NOMO-1 treated with dmso at 0.1 percent for 144 hours (cell line): ENCODE measurements around the gene KAT2B.

ENCODE experiments used
- DNase-seq: peaks from one replicate; lab custom pipeline; 2025; ENCODE audit not compliant: unreplicated experiment; lab: John Stamatoyannopoulos, UW

Gene KAT2B

GRCh38 chr3:20095470-20095869, 55.2 kb downstream of the KAT2B start:
- no peak for DNase-seq

GRCh38 chr3:20096135-20096685, 56.0 kb downstream of the KAT2B start:
- DNase-seq = no peak

DNA sequence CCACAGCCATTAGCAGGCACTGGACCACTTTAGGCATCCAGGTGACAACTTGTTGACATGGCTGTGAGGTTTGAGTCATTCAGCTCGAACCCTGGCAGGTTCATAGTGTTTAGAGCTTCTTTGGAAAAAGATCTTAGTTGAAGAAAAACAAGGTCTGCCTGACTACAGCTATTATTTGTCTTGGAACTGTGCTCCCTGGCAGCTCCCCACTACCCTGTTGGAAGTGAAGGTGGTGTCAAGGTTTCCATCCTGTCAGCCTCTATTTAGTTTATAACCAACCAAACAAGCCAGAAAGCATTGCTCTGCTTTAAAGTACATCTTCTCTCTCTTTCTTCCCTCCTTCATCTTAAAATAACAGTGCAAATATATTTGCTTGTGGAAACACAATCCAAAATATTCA, 56.8 kb downstream of the KAT2B start:
- no peak for DNase-seq

- no peak for DNase-seq
These were observed 58.8 kb downstream of the KAT2B start for GRCh38 chr3:20099060-20099459.

- no peak for DNase-seq
These were observed 59.9 kb downstream of the KAT2B start for GRCh38 chr3:20100151-20100550.

DNA sequence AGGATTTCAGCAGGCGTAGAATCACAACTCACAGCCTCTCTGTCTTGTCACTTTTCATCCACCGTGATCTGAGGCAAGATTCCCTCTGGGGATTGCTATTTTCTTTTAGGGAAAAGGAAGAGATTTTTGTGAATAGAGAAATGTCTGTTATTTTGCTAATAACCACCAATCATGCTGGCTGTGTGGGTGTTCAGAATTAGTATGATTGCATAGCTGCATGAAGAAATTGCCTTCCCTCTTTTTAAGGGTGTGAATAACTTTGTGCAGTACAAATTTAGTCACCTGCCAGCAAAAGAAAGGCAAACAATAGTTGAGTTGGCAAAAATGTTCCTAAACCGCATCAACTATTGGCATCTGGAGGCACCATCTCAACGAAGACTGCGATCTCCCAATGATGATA, 60.8 kb downstream of the KAT2B start:
- DNase-seq = no peak

GRCh38 chr3:20103731-20104130, 63.5 kb downstream of the KAT2B start:
- DNase-seq = no peak

- peak; percentile 5 for DNase-seq
These were observed 64.0 kb downstream of the KAT2B start for GRCh38 chr3:20104167-20104661.

DNA sequence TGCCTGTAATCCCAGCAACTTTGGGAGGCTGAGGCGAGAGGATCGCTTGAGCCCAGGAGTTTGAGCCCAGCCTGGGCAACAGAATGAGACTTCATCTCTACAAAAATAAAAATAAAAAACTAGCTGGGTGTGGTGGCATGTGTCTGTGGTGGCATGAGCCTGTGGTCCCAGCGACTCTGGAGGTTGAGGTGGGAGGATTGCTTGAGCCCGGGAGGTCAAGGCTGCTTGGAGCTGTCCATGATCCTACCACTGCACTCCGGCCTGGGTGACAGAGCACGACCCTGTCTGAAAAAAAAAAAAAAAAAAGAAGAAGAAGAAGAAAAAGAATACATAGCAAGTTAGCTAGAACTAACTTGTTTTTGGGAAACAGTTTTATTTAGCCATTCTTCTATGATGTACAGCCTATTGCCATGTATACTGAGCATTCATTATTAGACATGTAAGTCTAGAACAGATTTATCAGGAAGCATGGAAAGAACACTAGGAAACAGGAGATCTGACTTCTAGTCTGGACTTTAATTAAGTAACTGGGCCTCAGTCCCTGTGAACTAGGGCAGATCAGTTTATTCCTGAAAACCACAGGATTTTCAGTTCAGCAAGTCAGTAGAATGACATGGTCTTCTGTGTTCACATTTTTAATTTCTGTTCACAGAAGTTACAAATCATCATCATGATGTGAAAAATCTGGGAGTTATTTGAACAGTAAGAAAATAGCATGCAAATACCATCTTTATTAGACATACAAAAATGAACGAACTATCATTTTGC, 65.5 kb downstream of the KAT2B start:
- DNase-seq = no peak

GRCh38 chr3:20107722-20108121, 67.5 kb downstream of the KAT2B start:
- DNase-seq = no peak

DNA sequence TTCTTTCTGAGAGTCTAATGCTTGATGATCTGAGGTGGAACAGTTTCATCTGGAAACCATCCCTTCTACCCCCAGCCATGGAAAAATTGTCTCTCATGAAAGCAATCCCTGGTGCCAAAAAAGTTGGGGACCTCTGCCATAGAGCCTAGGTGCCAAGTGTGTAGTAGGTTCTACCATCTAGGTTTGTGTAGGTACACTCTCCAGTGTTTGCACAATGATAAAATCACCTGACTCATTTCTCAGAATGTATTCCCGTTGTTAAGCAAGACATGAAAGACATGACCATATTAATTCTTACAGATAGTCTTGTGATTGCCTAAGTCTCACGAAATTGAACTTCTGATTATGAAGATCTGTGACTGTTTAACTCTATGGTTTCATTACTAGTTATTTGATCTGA, 68.6 kb downstream of the KAT2B start:
- DNase-seq = no peak

- no peak for DNase-seq
These were observed 70.6 kb downstream of the KAT2B start for GRCh38 chr3:20110826-20111225.

DNA sequence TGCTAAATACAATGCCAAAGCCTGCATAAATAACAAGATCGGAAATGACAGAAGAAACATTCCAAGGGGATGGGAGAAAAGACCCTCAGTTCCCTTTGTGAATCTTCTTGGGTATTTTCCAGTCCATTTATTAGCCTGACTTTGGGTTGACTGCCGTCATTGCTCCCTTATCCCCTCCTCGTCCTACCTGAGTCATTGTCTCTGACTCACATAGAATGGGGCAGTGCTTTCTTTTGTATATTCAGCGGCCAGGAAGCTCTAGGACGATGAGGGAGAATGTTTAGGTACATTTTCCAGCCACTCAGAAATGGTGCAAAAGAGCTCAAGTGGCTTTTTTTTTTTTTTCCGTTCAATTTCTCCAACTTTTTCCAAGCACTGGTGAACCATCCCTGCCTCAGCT, 71.6 kb downstream of the KAT2B start:
- DNase-seq = no peak

- DNase-seq = no peak
These were observed 80.8 kb downstream of the KAT2B start for GRCh38 chr3:20121088-20121487.

GRCh38 chr3:20123131-20123652, 82.9 kb downstream of the KAT2B start:
- DNase-seq = no peak

DNA sequence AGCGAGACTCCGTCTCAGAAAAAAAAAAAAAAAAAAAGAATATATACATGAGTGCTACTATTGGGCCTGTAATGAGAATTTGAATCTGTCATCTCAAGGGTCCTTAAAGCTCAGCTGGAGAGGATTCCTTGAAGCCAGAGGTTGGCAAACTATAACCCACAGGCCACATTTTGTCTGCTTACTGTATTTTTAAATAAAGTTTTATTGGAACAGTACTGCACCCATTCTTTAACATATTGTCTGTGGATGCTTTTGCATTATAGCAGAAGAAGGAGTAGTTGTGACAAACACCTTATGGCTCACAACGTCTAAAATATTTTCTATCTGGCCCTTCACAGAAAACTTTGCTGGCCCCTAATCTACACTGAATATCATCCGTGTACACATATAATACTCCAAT, 85.0 kb downstream of the KAT2B start:
- DNase-seq = no peak

GRCh38 chr3:20125897-20126296, 85.7 kb downstream of the KAT2B start:
- peak; percentile 60 for DNase-seq

DNA sequence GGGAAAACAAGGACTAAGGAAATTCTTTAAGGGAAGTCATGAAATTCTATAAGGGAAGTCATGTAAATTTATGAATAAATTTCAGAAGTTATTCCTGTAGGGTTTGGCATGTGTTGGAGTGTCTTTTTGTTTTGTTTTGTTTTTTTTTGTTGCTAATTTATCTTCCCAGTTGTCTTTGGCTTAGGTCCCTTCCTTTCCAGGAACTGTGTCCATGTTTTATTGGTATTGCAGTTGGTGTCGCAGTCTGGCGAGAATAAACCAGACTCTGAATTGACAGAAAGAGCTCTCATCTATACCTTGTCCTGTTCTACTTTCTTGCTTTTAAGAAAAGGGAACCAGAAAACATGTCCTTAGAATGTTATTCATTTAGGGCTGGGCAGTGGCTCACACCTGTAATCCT, 88.1 kb downstream of the KAT2B start:
- DNase-seq = no peak

- no peak for DNase-seq
These were observed 89.9 kb downstream of the KAT2B start for GRCh38 chr3:20130106-20130505.

DNA sequence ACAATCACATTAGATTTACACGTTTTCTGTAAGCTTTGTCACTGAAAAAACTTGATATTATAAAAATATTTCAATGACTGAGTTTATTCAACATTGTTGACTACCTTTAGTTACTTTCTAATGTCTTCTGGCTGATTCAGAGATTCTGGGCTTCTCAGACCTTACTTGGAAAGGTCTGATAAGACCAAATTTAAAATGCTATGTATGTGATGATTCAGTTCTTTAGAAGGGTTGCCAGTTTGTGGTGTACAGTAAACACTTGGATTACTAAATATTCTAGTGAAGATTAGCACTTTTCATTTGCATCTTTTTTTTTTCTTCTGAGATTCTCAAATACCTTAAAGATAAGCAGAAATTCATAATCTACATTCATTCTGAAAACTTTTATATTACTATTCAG, 96.0 kb downstream of the KAT2B start:
- no peak for DNase-seq

DNA sequence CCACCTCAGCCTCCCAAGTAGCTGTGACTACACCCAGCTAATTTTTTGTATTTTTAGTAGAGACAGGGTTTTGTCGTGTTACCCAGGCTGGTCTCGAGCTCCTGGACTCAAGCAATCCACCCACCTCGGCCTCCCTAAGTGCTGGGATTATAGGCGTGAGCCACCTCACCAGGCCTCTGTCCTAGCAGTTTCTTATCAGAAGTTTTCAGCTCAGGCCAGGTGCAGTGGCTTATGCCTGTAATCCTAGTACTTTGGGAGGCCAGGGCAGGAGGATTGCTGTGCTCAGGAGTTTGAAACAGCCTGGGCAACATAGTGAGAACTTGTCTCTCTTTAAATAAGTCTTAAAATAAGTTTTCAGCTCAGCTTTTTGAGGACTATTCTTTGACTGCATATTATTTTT, 97.4 kb downstream of the KAT2B start:
- no peak for DNase-seq

DNA sequence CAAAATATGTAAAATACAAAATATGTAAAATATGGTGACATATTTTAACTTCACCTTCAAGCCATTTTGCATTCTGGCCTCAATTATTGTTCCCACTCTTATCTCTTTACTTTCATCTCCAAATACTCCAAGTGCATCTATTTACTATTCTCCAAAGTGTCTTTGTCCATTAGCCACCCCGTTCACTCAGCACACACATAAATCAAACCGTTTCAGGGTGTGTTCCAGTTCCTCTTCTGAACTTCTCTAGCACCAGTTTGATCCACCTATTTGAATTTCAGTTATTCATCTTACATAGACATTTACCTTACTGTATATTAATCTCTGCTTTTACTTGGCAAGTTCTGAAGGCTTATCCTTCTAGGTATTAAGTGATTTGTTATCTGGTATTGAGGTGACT, 100.6 kb downstream of the KAT2B start:
- DNase-seq = no peak

- DNase-seq = no peak
These were observed 101.1 kb downstream of the KAT2B start for GRCh38 chr3:20141316-20141715.
